OCI-LY7 (cell line): ENCODE data around the gene UCK1. TPM values are rescaled to one million over a fixed set of nuclear protein-coding genes. Genes with fewer than 3 reads are reported as not detected.
A peak's percentile ranks its signal among the peaks of the same experiment; 100 is the strongest.

Experiments
- BruUV-seq: library from RNA; stranded (reverse); fragments of 400-500 nt; replicated peaks from 2 replicates; lab custom pipeline; 2021; lab: Mats Ljungman, UMichigan
- CTCF ChIA-PET: fragments of 300-600 bp; sonication (Branson Sonifier 250); formaldehyde crosslinking; loops from one replicate; lab custom pipeline; 2022; ENCODE audit warnings: antibody characterized with exemption; ENCODE audit not compliant: unreplicated experiment; lab: Charles Lee
- POLR2A ChIA-PET: fragments of 300-600 bp; sonication (Branson Sonifier 250); formaldehyde crosslinking; loops from one replicate; lab custom pipeline; 2022; ENCODE audit warnings: antibody characterized with exemption; lab: Charles Lee
- DNase-seq: peaks from one replicate; pipeline ENCODE4 v3.0.0-alpha.2; 2015; ENCODE audit warnings: low spot score
- H2AFZ ChIP-seq: fragments of 200-600 bp; sonication (generic), shearing (Covaris generic); 2 replicates; pipeline ENCODE4 v1.6.1; 2014; ENCODE audit warnings: mild to moderate bottlenecking, antibody characterized with exemption, low read length, moderate library complexity
- H3K27ac ChIP-seq: fragments of 200-600 bp; sonication (generic); 2 replicates; pipeline ENCODE4 v1.5.1; 2014; ENCODE audit warnings: mixed run types, low read depth, mild to moderate bottlenecking, moderate library complexity, low read length, inconsistent platforms; ENCODE audit not compliant: poor library complexity, severe bottlenecking
- H3K36me3 ChIP-seq: fragments of 200-600 bp; sonication (generic); 2 replicates; pipeline ENCODE4 v1.6.1; 2014; ENCODE audit warnings: mild to moderate bottlenecking, antibody characterized with exemption, low read length, moderate library complexity, mixed read lengths; ENCODE audit not compliant: insufficient read depth
- H3K4me1 ChIP-seq: fragments of 200-600 bp; sonication (generic); 2 replicates; pipeline ENCODE4 v1.5.1; 2014; ENCODE audit warnings: mild to moderate bottlenecking, low read length; ENCODE audit not compliant: insufficient read depth, poor library complexity, severe bottlenecking
- H3K4me2 ChIP-seq: fragments of 200-600 bp; sonication (generic); 2 replicates; pipeline ENCODE4 v1.6.1; 2014; ENCODE audit warnings: mild to moderate bottlenecking, low read length
- H3K4me3 ChIP-seq: fragments of 200-600 bp; sonication (generic); 2 replicates; pipeline ENCODE4 v1.5.1; 2014; ENCODE audit warnings: mild to moderate bottlenecking, low read depth, low read length; ENCODE audit not compliant: poor library complexity, severe bottlenecking
- H3K79me2 ChIP-seq: fragments of 200-600 bp; sonication (generic); 2 replicates; pipeline ENCODE4 v1.6.1; 2016; ENCODE audit warnings: low read depth, mild to moderate bottlenecking, low read length, moderate library complexity, mixed read lengths; ENCODE audit not compliant: insufficient read depth
- H3K9me2 ChIP-seq: fragments of 200-600 bp; sonication (generic); 2 replicates; pipeline ENCODE4 v1.6.1; 2016; ENCODE audit warnings: mild to moderate bottlenecking, low read length, mixed read lengths; ENCODE audit not compliant: insufficient read depth
- H3K9me3 ChIP-seq: fragments of 200-600 bp; sonication (generic); 2 replicates; pipeline ENCODE4 v1.6.1; 2014; ENCODE audit warnings: mild to moderate bottlenecking, mixed run types, low read length, mixed read lengths
- H4K20me1 ChIP-seq: fragments of 200-600 bp; sonication (generic); 2 replicates; pipeline ENCODE4 v1.6.1; 2014; ENCODE audit warnings: mild to moderate bottlenecking, antibody characterized with exemption, low read length, moderate library complexity, mixed read lengths; ENCODE audit not compliant: insufficient read depth
- CTCF ChIP-seq: fragments of 200-600 bp; sonication (generic); conservative IDR thresholded peaks from 2 replicates; pipeline ENCODE4 v1.5.1; 2014; ENCODE audit warnings: mild to moderate bottlenecking, antibody characterized with exemption, low read length, moderate library complexity, mixed read lengths
- EZH2phosphoT487 ChIP-seq: fragments of 200-600 bp; sonication (generic); IDR thresholded peaks from 2 replicates; pipeline ENCODE4 v1.6.1; 2018; ENCODE audit warnings: low read depth, borderline replicate concordance, mild to moderate bottlenecking, mixed run types, antibody characterized with exemption, low read length, moderate library complexity, mixed read lengths
- intact Hi-C: fragments of 100-400 bp; cut with micrococcal nuclease; formaldehyde crosslinking; loops from one replicate; pipeline ENCODE4 v1.10.0; 2022; ENCODE audit not compliant: unreplicated experiment
- total RNA-seq, 2 experiments: library from RNA; depleted of rRNA in 1 of 2; stranded (reverse); fragments of >200 nt in 1 of 2; shearing (Covaris generic) in 1 of 2; gene quantifications; 2 replicates each; pipeline ENCODE4 v1.2.3, GENCODE V29; 2014 to 2022

Gene UCK1
- total RNA-seq, 2 experiments from 2014 or later = 25.9 to 29.0 TPM

- TF ChIP-seq CTCF = no peak
- no peak for TF ChIP-seq EZH2phosphoT487
- H3K27ac ChIP-seq = no peak overlapping the region
- no peak overlapping the region for H3K4me2 ChIP-seq
- DNase-seq = no peak
- no peaks in the 10 kb centered on the region; the same call in 1 of the 2 replicates for H3K79me2 ChIP-seq
- H3K4me3 ChIP-seq = no peak overlapping the region
- no peak overlapping the region for H2AFZ ChIP-seq
- POLR2A ChIA-PET = no interaction called here
- intact Hi-C loops = no loop called here
- CTCF ChIA-PET = no interaction called here
- peaks cover 52% of the 10 kb centered on the region for H3K36me3 ChIP-seq
- no peaks in the 10 kb centered on the region for H3K9me2 ChIP-seq
- no peaks in the 10 kb centered on the region for H3K9me3 ChIP-seq
- H4K20me1 ChIP-seq = no peaks in the 10 kb centered on the region
- BruUV-seq = no TSS peak
- peaks cover 7% of the 10 kb centered on the region for H3K4me1 ChIP-seq
Measured at GRCh38 chr9:131528886-131529505, 2.1 kb downstream of the UCK1 start.

GRCh38 chr9:131528186-131528585, 2.9 kb downstream of the UCK1 start:
- H3K9me2 ChIP-seq = no peaks in the 10 kb centered on the region
- no peaks in the 10 kb centered on the region for H4K20me1 ChIP-seq
- intact Hi-C loops = no loop called here
- TF ChIP-seq CTCF = no peak
- no peak for TF ChIP-seq EZH2phosphoT487
- BruUV-seq = TSS peak; percentile 31
- H3K9me3 ChIP-seq = no peaks in the 10 kb centered on the region
- POLR2A ChIA-PET = no interaction called here
- no peak overlapping the region for H3K4me2 ChIP-seq
- DNase-seq = no peak
- H3K27ac ChIP-seq = no peak overlapping the region
- H3K4me3 ChIP-seq = no peak overlapping the region
- H3K4me1 ChIP-seq = peaks cover 7% of the 10 kb centered on the region
- no peak overlapping the region for H2AFZ ChIP-seq
- peaks cover 60% of the 10 kb centered on the region for H3K36me3 ChIP-seq
- CTCF ChIA-PET = no interaction called here
- no peaks in the 10 kb centered on the region; the same call in 1 of the 2 replicates for H3K79me2 ChIP-seq
